Psoas muscle (tissue), 8 donors: ENCODE measurements around the gene CCDC175. TPM values are rescaled to one million over a fixed set of nuclear protein-coding genes. Genes with fewer than 3 reads are reported as not detected.

Source experiments
- ATAC-seq, 4 donors: fragments of 200-7000 bp; cut with Tn5 transposase; one replicate each; pipeline ENCODE4 v1.9.1; 2020; ENCODE audit warnings: moderate library complexity in 3 of 4, mild to moderate bottlenecking in 2 of 4
- DNase-seq, 2 donors: peaks; one replicate each; pipeline ENCODE4 v3.0.0-alpha.2; 2020
- H3K27ac ChIP-seq: fragments of 200-600 bp; one replicate; pipeline ENCODE4 v1.8.0; 2022
- H3K27me3 ChIP-seq, 3 donors: fragments of 200-600 bp in 1 of 3; one replicate each; pipeline versions ENCODE4 v1.6.1 to v1.8.0; 2013 to 2022; ENCODE audit warnings: low read length in 2 of 3, mild to moderate bottlenecking in 2 of 3, moderate library complexity in 1 of 3; ENCODE audit not compliant: insufficient read depth in 3 of 3
- H3K36me3 ChIP-seq, 2 donors: fragments of 200-600 bp in 1 of 2; one replicate each; pipeline versions ENCODE4 v1.6.1 to v1.8.0; 2013 to 2022; ENCODE audit warnings: low read depth in 1 of 2, mild to moderate bottlenecking in 1 of 2, moderate library complexity in 1 of 2; ENCODE audit not compliant: insufficient read depth in 1 of 2
- H3K4me1 ChIP-seq: fragments of 200-600 bp; one replicate; pipeline ENCODE4 v1.8.0; 2022
- H3K4me3 ChIP-seq: fragments of 200-600 bp; one replicate; pipeline ENCODE4 v1.8.0; 2022; ENCODE audit warnings: mild to moderate bottlenecking
- H3K9me3 ChIP-seq: fragments of 200-600 bp; one replicate; pipeline ENCODE4 v1.8.0; 2022
- WGBS, 3 donors: extraction: QIAGEN DNeasy Blood & Tissue Kit; methylation state at CpG; one replicate each; pipeline versions ENCODE4 v1.1.6 to v1.1.7; 2013; 5-methylcytosine and 5-hydroxymethylcytosine counted together
- intact Hi-C, 2 donors: fragments of 100-400 bp; cut with DNase I; formaldehyde crosslinking; loops; one replicate each; pipeline versions ENCODE4 v1.11.0 to v1.14.2; 2022
- polyA plus RNA-seq, 3 donors: library from polyadenylated mRNA; stranded (reverse); fragments of 200-250 nt; gene quantifications; one replicate each; pipeline ENCODE4 v1.2.3, GENCODE V29; 2013
- total RNA-seq, 4 donors: library from RNA; stranded (reverse); fragmentation: NEBNext Ultra II Directional in 2 of 4; extraction: Animal tissue kit (Norgen Biotek cat#: 25700) in 2 of 4; gene quantifications; one replicate each; pipeline versions ENCODE4 v1.2.1 to v1.2.4, GENCODE V29; 2021 to 2023
- TF ChIP-seq, protein P1 (sequence below): fragments of 200-600 bp; IDR thresholded peaks from one replicate; pipeline ENCODE4 v1.8.0; 2022; ENCODE audit warnings: antibody characterized with exemption
- donor health status: healthy with polysubstance abuse.
- donor health status: DM: no; HTN: no; CAD: no; lungs with moderate emphysema.
- donor health status: Bipolar disorder and iron deficiency.
- donor health status: healthy.
- donor health status: DM: yes; HTN: yes; CAD: no.
- donor health status: DM: no; HTN: no; CAD: no.
- donor health status: DM: no; HTN: no; CAD: no.
- donor health status: DM: yes; HTN: yes; CAD: no.

Gene CCDC175
- total and polyA plus RNA-seq, 7 donors: not detected

DNA sequence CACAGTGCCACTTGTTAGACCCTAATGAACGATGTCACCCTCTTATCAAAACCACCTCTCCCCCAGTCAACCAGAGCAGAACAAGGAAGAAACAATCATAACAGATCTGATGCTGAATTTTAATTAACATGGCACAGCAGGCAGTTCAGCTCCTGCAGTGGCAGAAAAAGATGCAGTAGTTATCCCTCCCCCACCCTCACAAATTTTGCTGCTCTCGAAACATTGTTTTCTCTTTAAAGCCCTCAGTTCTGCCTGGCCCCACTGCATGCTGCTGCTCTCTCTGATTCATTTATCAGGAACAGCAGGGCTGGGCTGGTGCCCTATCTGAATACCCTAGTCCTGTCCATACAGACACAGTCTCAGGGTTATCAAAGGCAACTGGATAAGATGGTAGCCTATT is 12.2 kb downstream of the CCDC175 start:
- ATAC-seq (no peak), DNase-seq (no peak)
- no peaks in the 10 kb centered on the region for H3K9me3 ChIP-seq
- H3K4me3 ChIP-seq: no peak overlapping the region
- 24 to 53% (median 49%) methylated on average over 2 of the region's 2 CpGs for WGBS, 3 donors
- TF ChIP-seq, protein P1, sequence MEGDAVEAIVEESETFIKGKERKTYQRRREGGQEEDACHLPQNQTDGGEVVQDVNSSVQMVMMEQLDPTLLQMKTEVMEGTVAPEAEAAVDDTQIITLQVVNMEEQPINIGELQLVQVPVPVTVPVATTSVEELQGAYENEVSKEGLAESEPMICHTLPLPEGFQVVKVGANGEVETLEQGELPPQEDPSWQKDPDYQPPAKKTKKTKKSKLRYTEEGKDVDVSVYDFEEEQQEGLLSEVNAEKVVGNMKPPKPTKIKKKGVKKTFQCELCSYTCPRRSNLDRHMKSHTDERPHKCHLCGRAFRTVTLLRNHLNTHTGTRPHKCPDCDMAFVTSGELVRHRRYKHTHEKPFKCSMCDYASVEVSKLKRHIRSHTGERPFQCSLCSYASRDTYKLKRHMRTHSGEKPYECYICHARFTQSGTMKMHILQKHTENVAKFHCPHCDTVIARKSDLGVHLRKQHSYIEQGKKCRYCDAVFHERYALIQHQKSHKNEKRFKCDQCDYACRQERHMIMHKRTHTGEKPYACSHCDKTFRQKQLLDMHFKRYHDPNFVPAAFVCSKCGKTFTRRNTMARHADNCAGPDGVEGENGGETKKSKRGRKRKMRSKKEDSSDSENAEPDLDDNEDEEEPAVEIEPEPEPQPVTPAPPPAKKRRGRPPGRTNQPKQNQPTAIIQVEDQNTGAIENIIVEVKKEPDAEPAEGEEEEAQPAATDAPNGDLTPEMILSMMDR: no peak
- H3K27ac ChIP-seq: no peak overlapping the region
- H3K27me3 ChIP-seq: peaks cover 0 to 3% (median 0%) of the 10 kb centered on the region in 3 donors
- intact Hi-C loops: no loop called here
- no peaks in the 10 kb centered on the region for H3K4me1 ChIP-seq
- H3K36me3 ChIP-seq: no peaks in the 10 kb centered on the region

DNA sequence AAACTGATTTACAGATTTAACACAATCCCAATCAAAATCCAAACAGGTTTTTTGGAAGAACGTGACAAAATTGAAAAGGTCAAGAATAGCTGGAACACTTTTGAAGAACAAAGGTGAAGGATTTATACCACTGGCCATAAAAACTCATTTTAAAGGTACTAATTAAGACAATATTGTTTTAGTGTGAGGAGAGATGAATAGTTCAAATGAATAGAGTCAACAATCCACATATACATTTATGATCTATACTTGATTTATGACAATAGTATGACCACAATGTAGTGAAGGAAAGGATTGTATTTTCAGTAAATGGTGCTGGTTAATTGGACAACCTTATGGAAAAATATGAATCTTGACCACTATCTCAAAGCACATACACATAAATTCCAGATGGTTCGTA is 29.3 kb downstream of the CCDC175 start:
- DNase-seq: no peak
- Histone ChIP-seq H3K36me3 (no peaks in the 10 kb centered on the region), H3K4me1 (no peaks in the 10 kb centered on the region), H3K4me3 (no peak overlapping the region), H3K27me3 (no peaks in the 10 kb centered on the region), H3K27ac (no peak overlapping the region), H3K9me3 (no peaks in the 10 kb centered on the region)
- TF ChIP-seq, protein P1: no peak
- WGBS, 3 donors: 69 to 71% (median 69%) methylated on average over 2 of the region's 2 CpGs
- ATAC-seq: no peak
- intact Hi-C loops: no loop called here

DNA sequence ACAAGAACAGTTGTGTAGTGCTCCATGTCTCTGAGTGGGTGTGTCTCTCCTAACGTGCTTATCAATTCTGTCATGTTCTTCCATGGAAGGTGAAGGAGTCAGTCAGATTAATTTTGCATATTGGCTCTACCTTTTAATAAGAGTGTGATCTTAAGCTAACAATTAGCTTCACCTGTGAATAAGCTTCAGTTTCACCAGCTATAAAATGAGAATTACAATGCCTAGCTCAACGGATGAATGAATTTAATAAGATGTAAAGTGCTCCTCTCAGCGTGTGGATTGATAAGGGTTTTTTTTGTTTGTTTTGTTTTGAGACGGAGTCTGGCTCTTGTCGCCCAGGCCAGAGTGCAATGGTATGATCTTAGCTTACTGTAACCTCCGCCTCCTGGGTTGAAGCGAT is 32.7 kb downstream of the CCDC175 start:
- Histone ChIP-seq H3K9me3 (no peaks in the 10 kb centered on the region), H3K4me1 (no peaks in the 10 kb centered on the region), H3K36me3 (no peaks in the 10 kb centered on the region), H3K27me3 (no peaks in the 10 kb centered on the region), H3K27ac (no peak overlapping the region), H3K4me3 (no peak overlapping the region)
- ATAC-seq (no peak), DNase-seq (no peak)
- intact Hi-C loops: no loop called here
- WGBS, 3 donors: 75 to 84% (median 81%) methylated on average over 7 of the region's 7 CpGs
- TF ChIP-seq, protein P1: no peak

DNA sequence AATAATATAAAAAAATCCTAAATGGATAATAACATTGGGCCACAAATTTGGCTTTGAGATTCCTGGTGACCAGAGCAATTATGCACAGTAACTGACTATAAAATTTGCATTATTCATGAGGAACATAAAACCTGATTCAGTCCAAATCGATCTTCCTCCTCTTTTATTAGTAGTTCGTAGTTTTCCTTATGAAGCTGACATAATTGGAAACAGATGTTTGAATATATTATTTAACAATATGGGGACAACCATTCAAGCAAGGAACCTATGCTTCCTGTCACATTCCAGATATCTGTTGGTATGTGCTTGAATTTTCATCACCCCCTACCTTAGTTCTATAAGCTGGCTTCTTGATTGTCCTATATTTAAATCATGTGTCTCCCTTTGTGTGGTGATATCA is 34.9 kb downstream of the CCDC175 start:
- H3K4me1 ChIP-seq: no peaks in the 10 kb centered on the region
- no peak overlapping the region for H3K27ac ChIP-seq
- H3K36me3 ChIP-seq: no peaks in the 10 kb centered on the region
- H3K4me3 ChIP-seq: no peak overlapping the region
- DNase-seq: no peak
- intact Hi-C loops: no loop called here
- no peaks in the 10 kb centered on the region for H3K9me3 ChIP-seq
- no peaks in the 10 kb centered on the region for H3K27me3 ChIP-seq
- no peak for ATAC-seq
- WGBS, 3 donors: 39 to 53% (median 52%) methylated on average over 2 of the region's 2 CpGs
- TF ChIP-seq, protein P1: no peak

DNA sequence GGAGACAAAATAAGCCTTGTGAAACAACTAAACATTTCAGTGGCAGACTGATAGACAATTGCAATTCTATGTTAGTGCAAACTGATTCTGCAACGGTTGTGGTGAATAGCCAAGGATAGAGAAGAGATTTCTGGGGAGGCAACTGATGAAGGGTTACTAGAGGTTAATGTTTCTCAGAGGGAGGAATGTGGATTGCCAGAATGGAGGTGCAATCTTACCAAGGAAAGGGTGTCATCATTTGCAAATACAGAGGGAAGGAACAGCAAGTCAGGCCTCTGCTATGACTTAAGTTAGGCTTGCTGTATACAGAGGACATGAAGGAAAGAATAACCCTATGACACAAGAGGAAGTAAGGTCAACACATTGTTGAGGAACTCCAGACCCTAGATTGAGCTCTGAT is 35.8 kb downstream of the CCDC175 start:
- TF ChIP-seq, protein P1: no peak
- Histone ChIP-seq H3K9me3 (no peaks in the 10 kb centered on the region), H3K27ac (no peak overlapping the region), H3K27me3 (no peaks in the 10 kb centered on the region), H3K36me3 (no peaks in the 10 kb centered on the region), H3K4me1 (no peaks in the 10 kb centered on the region), H3K4me3 (no peak overlapping the region)
- 17 to 42% (median 22%) methylated on average over 1 of the region's 1 CpG for WGBS, 3 donors
- DNase-seq (no peak), ATAC-seq (no peak)
- intact Hi-C loops: no loop called here
